GM21526 (cell line): Measurements from ENCODE around the gene ABCD1.
"Not testable (repeated sequence)": the region's sequence is repeated elsewhere in the genome, so short reads cannot be mapped to it uniquely, and the experiment has no call there.

ENCODE experiments used
- ATAC-seq: cut with Tn5 transposase; IDR thresholded peaks from one replicate; pipeline ENCODE4 v1.9.1; 2021; ENCODE audit warnings: moderate library complexity; ENCODE audit not compliant: unreplicated experiment, low FRiP score

Gene ABCD1

GRCh38 chrX:153724252-153725038 is at the start of gene ABCD1, which contains the start of gene BCAP31:
ABCD1 (plus strand) TSS chrX:153724856; CDS start chrX:153725267, 411 bp downstream.
BCAP31 (minus strand) TSS chrX:153724387; CDS start chrX:153723244, 1,143 bp downstream.
- peak; percentile 49 for ATAC-seq

DNA sequence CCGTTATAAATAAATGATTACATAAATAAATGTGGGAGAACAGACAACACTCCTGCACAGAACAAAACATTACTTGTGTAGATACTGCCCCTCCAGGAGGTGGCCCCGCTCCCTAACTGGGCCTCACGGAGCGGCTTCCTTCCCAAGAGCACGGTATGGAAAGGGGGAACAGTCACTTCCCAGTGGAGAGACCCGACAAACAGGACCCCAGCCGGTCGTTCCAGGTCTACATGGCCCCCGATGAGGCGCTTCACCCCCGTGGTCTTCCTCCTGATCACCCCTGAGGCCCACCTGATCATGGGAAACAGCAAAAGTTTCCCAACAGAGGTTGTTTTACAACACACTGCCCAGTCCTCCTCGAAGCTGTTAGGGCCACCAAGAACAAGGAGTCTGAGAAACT is 43.5 kb upstream of the ABCD1 start:
- ATAC-seq, result no peak

- not testable (repeated sequence) for ATAC-seq
These were observed 41.2 kb upstream of the ABCD1 start for GRCh38 chrX:153683486-153683885.

- no peak for ATAC-seq
These were observed 40.0 kb upstream of the ABCD1 start for GRCh38 chrX:153684467-153685155.

DNA sequence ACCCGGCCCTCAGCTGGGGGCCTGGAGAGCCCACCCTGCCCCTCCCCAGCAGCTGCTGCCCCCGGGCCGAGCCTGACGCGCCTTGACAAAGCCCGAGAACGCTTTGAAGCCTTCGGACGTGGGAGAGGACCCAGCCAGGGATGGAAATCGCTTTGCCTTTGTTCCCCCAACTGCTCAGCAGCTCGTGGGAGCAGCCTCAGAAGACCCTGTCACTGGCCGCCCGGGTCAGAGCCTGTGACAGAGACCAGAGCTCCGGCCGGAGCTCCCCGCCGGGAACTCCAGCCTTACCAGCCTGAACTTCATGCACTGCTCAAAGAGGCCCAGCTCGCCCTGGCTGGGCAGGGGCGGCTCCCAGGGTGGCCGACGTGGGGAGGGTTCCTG is 39.5 kb upstream of the ABCD1 start:
- ATAC-seq, result no peak

DNA sequence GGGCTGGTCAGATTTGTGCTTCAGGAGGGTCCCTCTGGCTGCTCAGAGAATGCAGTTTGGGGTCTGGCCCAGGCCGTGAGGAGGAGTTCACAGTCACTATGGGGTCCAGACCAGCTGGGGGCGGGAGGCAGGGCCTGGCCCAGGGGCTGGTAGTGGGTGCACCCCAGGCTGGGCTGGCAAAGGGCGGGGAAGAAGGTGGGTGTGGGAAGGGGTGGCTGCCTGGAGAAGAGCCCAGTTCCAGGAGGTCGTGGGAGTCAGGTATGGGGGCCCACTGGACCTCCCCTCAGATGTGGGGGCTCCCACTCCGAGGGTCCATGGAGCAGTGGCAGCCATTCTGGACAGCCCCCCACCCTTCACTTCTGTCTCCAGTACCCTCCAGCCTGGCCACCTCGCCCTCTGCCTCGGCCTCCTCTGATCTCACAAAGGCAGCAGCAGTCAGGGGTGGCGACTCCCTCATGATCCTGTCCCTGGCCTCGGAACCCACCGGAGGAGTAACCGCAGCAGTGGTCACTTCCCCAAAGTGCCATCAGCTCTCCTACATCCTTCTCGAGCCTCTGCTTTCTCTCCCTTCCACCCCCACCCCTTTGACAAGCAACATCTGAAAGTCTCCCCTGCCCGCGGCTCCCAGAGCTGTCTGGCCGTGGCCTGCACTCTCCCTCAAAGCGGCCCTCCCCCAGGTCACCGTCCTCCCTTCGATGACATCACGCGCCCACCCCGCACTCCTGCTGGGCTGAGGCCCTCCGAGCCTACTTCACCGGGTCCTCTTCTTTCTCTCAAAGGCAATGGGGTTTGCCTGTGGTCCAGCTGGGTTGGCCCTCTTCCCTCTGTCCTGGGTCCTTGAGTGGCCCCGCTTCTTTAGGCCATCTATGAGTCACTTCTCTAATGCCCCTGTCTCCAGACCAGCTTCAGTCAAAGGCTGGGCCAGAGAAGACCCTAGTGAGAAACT is 38.6 kb upstream of the ABCD1 start:
- no peak for ATAC-seq

- ATAC-seq, result no peak
These were observed 37.9 kb upstream of the ABCD1 start for GRCh38 chrX:153686711-153687110.

GRCh38 chrX:153687121-153688039 is 37.3 kb upstream of the ABCD1 start, which contains the start of gene SLC6A8:
SLC6A8 (plus strand) TSS chrX:153687926; CDS start chrX:153688575, 649 bp downstream.
- no peak for ATAC-seq

GRCh38 chrX:153688071-153688470 is 36.6 kb upstream of the ABCD1 start:
- ATAC-seq, result no peak

DNA sequence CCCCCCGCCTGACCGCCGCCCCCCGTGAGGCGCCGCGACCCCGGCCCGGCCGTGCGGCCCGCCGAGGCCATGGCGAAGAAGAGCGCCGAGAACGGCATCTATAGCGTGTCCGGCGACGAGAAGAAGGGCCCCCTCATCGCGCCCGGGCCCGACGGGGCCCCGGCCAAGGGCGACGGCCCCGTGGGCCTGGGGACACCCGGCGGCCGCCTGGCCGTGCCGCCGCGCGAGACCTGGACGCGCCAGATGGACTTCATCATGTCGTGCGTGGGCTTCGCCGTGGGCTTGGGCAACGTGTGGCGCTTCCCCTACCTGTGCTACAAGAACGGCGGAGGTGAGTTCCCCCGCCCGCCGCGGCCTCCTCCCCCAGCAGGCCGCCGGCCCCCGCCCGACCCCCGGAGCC is 36.1 kb upstream of the ABCD1 start:
- no peak for ATAC-seq

DNA sequence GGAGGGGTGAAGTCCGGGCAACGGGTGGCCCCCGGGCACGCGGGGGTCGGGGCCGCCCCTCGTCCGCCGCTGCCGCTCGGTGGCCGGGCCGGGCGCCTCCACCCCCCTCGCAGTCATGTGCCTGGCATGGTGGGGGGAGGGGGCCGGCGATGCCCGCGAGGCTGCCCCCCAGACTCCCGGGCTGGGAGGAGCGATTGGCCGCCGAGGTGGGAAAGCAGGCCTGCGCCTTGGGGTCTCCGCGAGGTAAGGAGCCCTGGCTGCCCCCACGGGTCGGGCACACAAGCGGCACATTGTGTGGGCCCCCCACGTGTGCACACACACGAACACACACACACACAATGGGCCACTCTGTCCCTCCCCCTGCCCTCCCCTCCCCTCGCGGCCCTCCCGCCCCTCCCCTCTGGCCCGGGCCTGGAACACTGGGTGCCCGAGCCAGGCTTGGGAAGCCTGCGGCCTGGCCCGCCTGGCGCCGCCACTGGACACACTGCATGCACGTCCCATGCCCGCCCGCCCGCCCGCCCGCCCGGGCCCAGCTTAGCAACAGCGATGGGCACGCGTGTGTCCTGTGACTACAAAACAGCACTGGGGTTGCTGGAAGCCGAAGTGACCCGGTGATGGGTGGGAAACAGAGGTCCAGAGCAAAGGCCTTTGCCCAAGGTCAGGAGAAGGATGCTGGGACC is 35.6 kb upstream of the ABCD1 start:
- no peak for ATAC-seq

DNA sequence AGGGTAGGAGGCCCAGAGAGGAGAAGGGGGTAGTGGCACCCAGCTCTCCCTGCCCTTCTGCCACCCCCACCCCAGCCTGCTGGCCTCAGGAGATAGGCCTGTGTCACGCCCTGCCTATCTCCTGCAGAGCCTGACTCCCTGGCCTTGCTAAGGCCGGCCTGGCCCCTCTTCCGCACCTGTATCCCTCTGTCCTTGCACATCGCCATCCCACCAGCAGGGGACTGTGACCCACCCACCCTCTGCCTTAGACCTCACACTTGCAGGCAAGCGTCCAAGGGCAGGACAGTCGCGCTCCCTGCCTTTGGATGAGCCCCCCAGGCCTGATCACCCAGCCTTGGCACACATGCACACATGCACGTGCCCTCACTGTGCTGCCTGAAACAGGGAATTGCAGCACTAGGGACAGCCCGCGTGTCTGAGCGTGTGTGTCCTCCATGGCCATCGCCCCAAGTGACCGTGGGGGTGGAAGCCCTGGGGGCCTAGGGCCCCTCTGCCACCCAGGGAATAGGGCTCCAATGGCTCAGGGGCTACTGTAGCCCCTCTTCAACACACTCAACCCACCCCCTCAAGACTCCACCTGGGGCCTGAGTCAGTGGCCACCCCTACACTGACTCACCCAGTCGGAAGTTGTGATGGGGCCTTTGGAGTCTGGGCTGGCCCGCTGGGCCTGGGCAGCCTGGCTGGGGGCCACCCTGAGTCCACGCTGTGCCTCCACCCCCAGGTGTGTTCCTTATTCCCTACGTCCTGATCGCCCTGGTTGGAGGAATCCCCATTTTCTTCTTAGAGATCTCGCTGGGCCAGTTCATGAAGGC is 34.8 kb upstream of the ABCD1 start:
- no peak for ATAC-seq

DNA sequence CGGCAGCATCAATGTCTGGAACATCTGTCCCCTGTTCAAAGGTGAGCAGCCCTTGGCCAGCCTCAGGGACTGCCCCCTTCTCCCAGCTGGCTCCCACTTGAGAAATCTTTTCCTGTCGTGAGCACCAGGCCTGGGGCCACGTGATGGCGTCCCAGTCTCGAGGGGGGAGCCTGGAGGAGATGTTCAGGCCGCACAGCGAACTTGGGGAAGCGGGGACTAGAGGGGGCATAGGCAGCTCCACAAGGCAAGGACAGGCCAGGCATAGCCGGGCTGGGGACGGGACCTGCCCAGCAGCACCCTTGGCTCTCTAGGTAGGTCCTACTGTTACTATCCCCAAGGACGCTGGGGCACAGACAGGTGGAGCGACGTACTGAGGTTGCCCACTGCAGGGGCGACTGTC is 34.2 kb upstream of the ABCD1 start:
- no peak for ATAC-seq

GRCh38 chrX:153691032-153691827 is 33.4 kb upstream of the ABCD1 start:
- ATAC-seq, result not testable (repeated sequence)

GRCh38 chrX:153692003-153692402 is 32.7 kb upstream of the ABCD1 start:
- no peak for ATAC-seq

DNA sequence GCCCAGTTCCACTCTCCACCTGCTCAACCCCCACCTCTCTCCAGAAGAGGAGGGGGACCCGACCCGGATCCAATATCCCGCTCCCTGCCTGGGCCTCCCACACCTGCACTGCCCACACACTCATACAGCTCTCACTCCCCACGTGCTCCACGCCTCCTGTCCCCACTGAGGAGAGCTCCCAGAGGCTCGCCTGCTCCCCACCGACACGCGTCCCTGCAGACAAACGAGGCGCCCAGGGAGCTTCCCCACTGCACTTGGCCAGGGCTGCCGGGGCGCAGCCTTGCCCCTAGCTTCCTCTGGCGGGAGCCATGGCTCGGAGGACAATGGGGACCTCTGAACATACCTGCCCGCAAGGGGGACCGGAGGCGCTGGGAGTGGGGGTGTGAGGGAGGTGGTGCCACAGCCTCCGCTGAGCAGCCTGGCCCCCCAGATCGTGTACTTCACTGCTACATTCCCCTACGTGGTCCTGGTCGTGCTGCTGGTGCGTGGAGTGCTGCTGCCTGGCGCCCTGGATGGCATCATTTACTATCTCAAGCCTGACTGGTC is 32.0 kb upstream of the ABCD1 start:
- no peak for ATAC-seq
